ENCODE measurements around the gene CALHM4.
A peak's percentile ranks its signal among the peaks of the same experiment; 100 is the strongest.

Gene CALHM4

DNA sequence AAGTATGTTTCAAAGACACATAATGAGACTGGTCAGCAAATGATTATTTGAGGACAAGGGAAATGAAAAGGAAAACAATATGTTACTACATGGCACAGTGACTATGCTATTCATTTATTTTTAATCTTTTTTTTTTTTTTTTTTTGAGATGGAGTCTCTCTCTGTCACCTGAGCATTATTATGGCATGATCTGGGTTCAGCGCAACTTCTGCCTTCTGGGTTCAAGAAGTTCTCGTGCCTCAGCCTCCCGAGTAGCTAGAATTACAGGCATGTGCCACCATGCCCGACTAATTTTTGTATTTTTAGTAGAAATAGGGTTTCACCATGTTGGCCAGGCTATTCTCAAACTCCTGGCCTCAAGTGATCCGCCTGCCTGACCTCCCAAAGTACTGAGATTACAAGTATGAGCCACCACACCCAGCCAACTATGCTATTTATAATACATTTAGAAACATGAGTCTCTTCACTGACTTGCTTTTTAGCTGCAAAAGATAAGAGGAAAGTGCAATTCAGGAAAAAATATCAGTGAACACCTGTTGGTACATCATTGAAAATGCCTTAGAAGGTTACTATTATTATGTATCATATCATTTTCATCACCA is 3.4 kb downstream of the CALHM4 start:
- no peaks in the 10 kb centered on the region for H3K27me3 ChIP-seq (replicated peaks)
- H3K36me3 ChIP-seq (replicated peaks), result no peaks in the 10 kb centered on the region
- in situ Hi-C loops (cut with HindIII; ENCODE audit: low pct_ligation_motif_present, low sequenced_read_pairs), result no loop called here
- DNase-seq, result peak; percentile 28
- H3K27ac ChIP-seq, result peak overlapping the region; percentile 54
- H3K4me3 ChIP-seq (ENCODE audit: low read depth, low read length), result no peak overlapping the region
- TF ChIP-seq, protein P1, sequence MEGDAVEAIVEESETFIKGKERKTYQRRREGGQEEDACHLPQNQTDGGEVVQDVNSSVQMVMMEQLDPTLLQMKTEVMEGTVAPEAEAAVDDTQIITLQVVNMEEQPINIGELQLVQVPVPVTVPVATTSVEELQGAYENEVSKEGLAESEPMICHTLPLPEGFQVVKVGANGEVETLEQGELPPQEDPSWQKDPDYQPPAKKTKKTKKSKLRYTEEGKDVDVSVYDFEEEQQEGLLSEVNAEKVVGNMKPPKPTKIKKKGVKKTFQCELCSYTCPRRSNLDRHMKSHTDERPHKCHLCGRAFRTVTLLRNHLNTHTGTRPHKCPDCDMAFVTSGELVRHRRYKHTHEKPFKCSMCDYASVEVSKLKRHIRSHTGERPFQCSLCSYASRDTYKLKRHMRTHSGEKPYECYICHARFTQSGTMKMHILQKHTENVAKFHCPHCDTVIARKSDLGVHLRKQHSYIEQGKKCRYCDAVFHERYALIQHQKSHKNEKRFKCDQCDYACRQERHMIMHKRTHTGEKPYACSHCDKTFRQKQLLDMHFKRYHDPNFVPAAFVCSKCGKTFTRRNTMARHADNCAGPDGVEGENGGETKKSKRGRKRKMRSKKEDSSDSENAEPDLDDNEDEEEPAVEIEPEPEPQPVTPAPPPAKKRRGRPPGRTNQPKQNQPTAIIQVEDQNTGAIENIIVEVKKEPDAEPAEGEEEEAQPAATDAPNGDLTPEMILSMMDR (IDR thresholded peaks at IDR 0.05; ENCODE audit: low read depth, low read length, missing control alignments), result no peak

DNA sequence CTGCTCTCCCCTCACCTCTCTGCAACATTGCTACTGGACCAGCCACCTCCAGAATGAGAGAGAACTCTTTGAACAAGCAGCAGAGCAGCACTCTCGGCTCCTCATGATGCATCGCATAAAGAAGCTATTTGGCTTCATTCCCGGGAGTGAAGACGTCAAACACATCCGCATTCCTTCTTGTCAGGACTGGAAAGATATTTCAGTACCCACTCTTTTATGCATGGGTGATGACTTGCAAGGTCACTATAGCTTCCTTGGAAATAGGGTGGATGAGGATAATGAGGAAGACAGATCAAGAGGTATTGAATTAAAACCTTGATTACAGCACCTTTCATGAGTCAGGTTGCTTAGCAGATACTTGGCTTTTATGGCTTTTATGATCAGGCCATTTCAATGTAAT is 4.3 kb downstream of the CALHM4 start:
- H3K27me3 ChIP-seq (replicated peaks), result no peaks in the 10 kb centered on the region
- peak; percentile 96 for DNase-seq
- H3K27ac ChIP-seq, result peak overlapping the region; percentile 54
- H3K36me3 ChIP-seq (replicated peaks), result no peaks in the 10 kb centered on the region
- no peak overlapping the region for H3K4me3 ChIP-seq (ENCODE audit: low read depth, low read length)
- in situ Hi-C loops (cut with HindIII; ENCODE audit: low pct_ligation_motif_present, low sequenced_read_pairs), result no loop called here
- TF ChIP-seq, protein P1 (IDR thresholded peaks at IDR 0.05; ENCODE audit: low read depth, low read length, missing control alignments), result no peak

DNA sequence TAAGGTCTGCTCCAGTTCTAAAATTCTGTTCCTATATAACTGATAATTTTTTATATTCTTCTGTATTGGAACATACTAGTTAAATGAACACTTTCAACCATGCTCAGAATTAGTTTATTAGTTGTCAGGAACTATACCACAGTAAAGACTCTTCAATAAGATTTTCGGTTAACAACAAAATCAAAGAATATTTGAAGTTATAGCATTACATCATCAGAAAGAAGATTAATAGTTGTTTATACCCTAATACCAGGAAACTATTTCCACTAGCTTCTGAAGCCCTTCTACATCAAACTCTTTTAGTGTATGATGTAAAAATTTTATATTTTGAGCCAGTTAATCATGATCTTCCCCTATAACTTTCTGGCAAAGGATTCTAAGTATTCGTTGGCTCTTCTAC is 6.6 kb downstream of the CALHM4 start:
- no peaks in the 10 kb centered on the region for H3K27me3 ChIP-seq (replicated peaks)
- DNase-seq, result no peak
- H3K27ac ChIP-seq, result no peak overlapping the region
- H3K4me3 ChIP-seq (ENCODE audit: low read depth, low read length), result no peak overlapping the region
- no peaks in the 10 kb centered on the region for H3K36me3 ChIP-seq (replicated peaks)
- TF ChIP-seq, protein P1 (IDR thresholded peaks at IDR 0.05; ENCODE audit: low read depth, low read length, missing control alignments), result no peak
- in situ Hi-C loops (cut with HindIII; ENCODE audit: low pct_ligation_motif_present, low sequenced_read_pairs), result no loop called here

DNA sequence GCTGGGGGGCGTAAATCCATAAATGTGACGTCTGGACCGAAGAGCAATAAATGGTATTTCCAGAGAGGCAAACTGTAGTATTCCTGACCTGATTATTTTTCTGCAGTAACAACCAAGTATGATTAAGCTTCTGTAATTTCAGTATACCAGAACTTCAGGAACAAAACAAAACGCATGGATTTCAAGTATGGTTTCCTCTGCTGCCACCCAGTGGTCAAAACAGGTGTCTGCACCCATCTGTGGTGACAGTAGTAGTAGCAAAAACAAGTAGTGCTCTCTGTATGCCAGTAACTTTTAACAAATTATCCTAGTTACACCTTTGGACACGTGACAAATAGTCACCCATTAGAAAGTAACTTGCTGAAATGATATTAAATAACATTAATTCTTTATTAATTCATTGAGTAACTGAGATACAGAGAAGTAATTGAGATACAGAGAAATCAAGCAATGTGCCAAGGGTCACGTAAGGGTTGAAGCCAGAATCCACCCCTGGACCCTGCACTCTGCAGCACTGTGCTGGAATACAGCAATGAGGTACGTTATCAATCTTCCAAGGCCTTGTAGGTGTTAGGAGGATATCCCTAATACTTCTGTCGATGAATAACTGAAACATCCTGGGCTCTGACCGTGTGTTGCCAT is 7.9 kb downstream of the CALHM4 start:
- TF ChIP-seq, protein P1 (IDR thresholded peaks at IDR 0.05; ENCODE audit: low read depth, low read length, missing control alignments), result peak; percentile 90
- Histone ChIP-seq H3K27ac (no peak overlapping the region), H3K36me3 (replicated peaks) (no peaks in the 10 kb centered on the region), H3K4me3 (ENCODE audit: low read depth, low read length) (no peak overlapping the region), H3K27me3 (replicated peaks) (no peaks in the 10 kb centered on the region)
- in situ Hi-C loops (cut with HindIII; ENCODE audit: low pct_ligation_motif_present, low sequenced_read_pairs), result no loop called here
- DNase-seq, result peak; percentile 80

DNA sequence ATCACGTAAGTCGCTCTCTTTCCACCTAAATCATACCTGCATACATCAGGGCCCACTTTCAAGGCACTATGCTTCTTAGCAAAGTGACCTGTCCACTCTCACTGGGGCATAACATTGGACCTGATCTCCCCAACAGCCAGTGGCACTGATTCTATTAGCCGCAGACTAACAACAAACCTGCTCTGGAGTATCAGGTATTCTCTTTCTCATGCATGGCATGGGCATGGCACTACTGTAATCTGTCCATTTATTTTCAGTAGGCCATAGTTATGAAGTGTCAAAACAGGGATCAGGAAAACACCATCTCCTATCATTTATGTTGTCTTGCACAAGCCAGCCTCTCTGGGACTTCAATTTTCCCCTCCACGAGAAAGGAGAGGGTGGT is 8.5 kb downstream of the CALHM4 start:
- H3K4me3 ChIP-seq (ENCODE audit: low read depth, low read length), result no peak overlapping the region
- no peaks in the 10 kb centered on the region for H3K27me3 ChIP-seq (replicated peaks)
- TF ChIP-seq, protein P1 (IDR thresholded peaks at IDR 0.05; ENCODE audit: low read depth, low read length, missing control alignments), result no peak
- H3K27ac ChIP-seq, result no peak overlapping the region
- no peaks in the 10 kb centered on the region for H3K36me3 ChIP-seq (replicated peaks)
- in situ Hi-C loops (cut with HindIII; ENCODE audit: low pct_ligation_motif_present, low sequenced_read_pairs), result no loop called here
- DNase-seq, result no peak

DNA sequence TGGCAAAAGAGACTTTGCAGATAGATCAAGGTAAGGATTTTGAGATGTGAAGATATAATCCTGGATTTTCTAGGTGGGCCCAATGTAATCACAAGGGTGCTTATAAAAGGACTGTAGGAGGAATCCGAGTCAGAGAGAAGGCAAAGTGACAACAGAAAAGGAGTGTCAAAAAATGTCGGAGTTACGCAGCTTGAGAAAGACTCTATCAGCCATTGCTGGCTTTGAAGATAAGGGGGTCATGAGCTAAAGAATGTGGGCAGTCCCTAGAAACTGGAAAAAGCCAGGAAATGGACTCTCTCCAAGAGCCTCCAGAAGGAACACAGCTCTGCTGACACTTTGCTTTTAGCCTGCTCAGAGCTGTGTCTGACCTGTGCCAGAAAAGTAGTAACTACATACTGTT is 9.1 kb downstream of the CALHM4 start:
- Histone ChIP-seq H3K27ac (no peak overlapping the region), H3K27me3 (replicated peaks) (no peaks in the 10 kb centered on the region), H3K4me3 (ENCODE audit: low read depth, low read length) (no peak overlapping the region), H3K36me3 (replicated peaks) (no peaks in the 10 kb centered on the region)
- in situ Hi-C loops (cut with HindIII; ENCODE audit: low pct_ligation_motif_present, low sequenced_read_pairs), result no loop called here
- TF ChIP-seq, protein P1 (IDR thresholded peaks at IDR 0.05; ENCODE audit: low read depth, low read length, missing control alignments), result no peak
- DNase-seq, result no peak

All from brain microvascular endothelial cell (primary cell).